Esophagus squamous epithelium (tissue), 4 donors: ENCODE data around the gene RGL1.

ENCODE experiments used
- POLR2A ChIP-seq, 4 donors: fragments of 450-650 bp; IDR thresholded peaks; one replicate each; pipeline ENCODE4 v1.6.1; 2017; ENCODE audit warnings: antibody characterized with exemption in 4 of 4, mild to moderate bottlenecking in 4 of 4, moderate library complexity in 3 of 4
- TF ChIP-seq, protein P1 (sequence below), 6 experiments: fragments of 450-650 bp in 4 of 6; fragments of 200-600 bp in 2 of 6; sonication (generic) in 2 of 6; IDR thresholded peaks; one replicate each; pipeline ENCODE4 v1.5.1; 2016 to 2019; ENCODE audit warnings: antibody characterized with exemption in 6 of 6, mild to moderate bottlenecking in 4 of 6, moderate library complexity in 4 of 6

DNA sequence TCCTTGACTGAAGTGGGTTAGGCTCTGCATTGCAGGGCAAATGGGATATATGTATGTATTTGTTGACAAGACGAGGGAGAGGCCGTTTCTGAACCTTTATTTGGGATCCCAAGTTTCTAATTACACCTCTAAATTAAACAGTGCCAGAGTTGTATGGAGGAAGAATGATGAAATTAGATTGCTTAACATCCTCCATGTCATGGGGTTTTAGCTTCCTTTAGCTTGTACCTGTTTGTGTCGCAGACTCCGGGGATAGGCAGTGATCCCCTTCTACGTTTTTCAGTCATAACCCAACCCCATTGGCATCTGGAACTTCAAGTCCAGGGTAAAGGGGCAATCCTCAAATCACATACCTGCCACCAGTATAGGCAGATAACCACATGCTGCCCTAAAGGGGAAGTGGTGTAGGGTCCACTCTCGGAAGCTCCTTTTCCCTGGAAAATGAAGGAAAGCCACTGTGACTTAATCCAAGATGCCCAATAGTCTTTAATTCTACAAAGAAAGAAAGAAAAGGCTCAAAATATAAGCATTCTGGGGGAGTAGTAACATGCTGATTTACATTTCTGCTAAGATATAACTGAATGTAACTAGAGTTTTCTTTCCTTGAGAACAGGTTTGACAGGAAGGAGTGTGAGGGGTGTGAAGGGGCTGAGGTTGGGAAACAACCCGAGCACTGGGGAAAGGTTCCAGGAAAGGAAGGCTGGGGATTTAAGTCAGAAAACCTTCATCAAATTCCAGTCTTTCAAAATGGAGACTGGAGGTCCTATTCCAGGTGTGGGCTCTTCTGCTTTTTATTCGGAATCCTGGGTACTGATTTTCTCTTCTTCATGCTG, 77.6 kb downstream of the RGL1 start:
- TF ChIP-seq, protein P1, sequence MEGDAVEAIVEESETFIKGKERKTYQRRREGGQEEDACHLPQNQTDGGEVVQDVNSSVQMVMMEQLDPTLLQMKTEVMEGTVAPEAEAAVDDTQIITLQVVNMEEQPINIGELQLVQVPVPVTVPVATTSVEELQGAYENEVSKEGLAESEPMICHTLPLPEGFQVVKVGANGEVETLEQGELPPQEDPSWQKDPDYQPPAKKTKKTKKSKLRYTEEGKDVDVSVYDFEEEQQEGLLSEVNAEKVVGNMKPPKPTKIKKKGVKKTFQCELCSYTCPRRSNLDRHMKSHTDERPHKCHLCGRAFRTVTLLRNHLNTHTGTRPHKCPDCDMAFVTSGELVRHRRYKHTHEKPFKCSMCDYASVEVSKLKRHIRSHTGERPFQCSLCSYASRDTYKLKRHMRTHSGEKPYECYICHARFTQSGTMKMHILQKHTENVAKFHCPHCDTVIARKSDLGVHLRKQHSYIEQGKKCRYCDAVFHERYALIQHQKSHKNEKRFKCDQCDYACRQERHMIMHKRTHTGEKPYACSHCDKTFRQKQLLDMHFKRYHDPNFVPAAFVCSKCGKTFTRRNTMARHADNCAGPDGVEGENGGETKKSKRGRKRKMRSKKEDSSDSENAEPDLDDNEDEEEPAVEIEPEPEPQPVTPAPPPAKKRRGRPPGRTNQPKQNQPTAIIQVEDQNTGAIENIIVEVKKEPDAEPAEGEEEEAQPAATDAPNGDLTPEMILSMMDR (IDR thresholded peaks at IDR 0.05): no peak
- TF ChIP-seq POLR2A (IDR thresholded peaks at IDR 0.05): no peak
